Astrocyte of the cerebellum (primary cell): ENCODE measurements around the gene PTPRH.

ENCODE experiments used
- DNase-seq: peaks from one replicate; pipeline ENCODE4 v3.0.0-alpha.2; 2011; ENCODE audit warnings: low read depth
- H3K4me3 ChIP-seq: 2 replicates; pipeline ENCODE4 v1.5.1; 2011; ENCODE audit warnings: mild to moderate bottlenecking, low read depth, low read length, moderate library complexity
- in situ Hi-C: cut with HindIII; loops from 2 replicates; pipeline ENCODE4 v1.10.0; 2017; ENCODE audit warnings: low sequenced_read_pairs
- TF ChIP-seq, protein P1 (sequence below): IDR thresholded peaks from 2 replicates; pipeline ENCODE4 v1.5.1; 2012; ENCODE audit warnings: low read length, low read depth, moderate library complexity, mild to moderate bottlenecking; ENCODE audit errors: missing control alignments

Gene PTPRH

GRCh38 chr19:55145232-55145631, 64.1 kb downstream of the PTPRH start:
- no peak for DNase-seq
- TF ChIP-seq, protein P1, sequence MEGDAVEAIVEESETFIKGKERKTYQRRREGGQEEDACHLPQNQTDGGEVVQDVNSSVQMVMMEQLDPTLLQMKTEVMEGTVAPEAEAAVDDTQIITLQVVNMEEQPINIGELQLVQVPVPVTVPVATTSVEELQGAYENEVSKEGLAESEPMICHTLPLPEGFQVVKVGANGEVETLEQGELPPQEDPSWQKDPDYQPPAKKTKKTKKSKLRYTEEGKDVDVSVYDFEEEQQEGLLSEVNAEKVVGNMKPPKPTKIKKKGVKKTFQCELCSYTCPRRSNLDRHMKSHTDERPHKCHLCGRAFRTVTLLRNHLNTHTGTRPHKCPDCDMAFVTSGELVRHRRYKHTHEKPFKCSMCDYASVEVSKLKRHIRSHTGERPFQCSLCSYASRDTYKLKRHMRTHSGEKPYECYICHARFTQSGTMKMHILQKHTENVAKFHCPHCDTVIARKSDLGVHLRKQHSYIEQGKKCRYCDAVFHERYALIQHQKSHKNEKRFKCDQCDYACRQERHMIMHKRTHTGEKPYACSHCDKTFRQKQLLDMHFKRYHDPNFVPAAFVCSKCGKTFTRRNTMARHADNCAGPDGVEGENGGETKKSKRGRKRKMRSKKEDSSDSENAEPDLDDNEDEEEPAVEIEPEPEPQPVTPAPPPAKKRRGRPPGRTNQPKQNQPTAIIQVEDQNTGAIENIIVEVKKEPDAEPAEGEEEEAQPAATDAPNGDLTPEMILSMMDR: no peak
- H3K4me3 ChIP-seq: no peak overlapping the region
- in situ Hi-C loops: no loop called here

- H3K4me3 ChIP-seq: no peak overlapping the region
- no peak for DNase-seq
- in situ Hi-C loops: no loop called here
- TF ChIP-seq, protein P1: no peak
These were observed 67.6 kb downstream of the PTPRH start for GRCh38 chr19:55141696-55142095.

DNA sequence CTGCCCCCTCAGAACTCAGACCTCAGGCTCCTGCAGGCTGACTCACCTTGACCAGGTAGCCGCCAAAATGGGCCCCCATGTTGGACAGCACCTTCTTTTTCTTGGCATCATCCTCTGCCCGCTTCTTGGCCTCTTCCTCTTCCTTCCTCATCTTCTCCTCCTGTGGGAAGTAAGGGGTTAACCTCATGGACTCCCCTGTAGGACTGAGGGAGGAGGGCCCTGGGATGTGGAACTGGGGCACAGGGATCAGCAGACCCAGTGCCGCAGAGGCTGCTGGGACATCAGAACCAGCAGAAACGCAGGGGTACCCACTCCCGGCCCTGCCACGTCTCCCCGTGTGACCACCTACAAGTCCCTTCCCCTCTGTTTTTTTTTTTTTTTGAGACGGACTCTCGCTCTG, 71.4 kb downstream of the PTPRH start:
- H3K4me3 ChIP-seq: no peak overlapping the region
- TF ChIP-seq, protein P1: no peak
- DNase-seq: no peak
- in situ Hi-C loops: no loop called here

DNA sequence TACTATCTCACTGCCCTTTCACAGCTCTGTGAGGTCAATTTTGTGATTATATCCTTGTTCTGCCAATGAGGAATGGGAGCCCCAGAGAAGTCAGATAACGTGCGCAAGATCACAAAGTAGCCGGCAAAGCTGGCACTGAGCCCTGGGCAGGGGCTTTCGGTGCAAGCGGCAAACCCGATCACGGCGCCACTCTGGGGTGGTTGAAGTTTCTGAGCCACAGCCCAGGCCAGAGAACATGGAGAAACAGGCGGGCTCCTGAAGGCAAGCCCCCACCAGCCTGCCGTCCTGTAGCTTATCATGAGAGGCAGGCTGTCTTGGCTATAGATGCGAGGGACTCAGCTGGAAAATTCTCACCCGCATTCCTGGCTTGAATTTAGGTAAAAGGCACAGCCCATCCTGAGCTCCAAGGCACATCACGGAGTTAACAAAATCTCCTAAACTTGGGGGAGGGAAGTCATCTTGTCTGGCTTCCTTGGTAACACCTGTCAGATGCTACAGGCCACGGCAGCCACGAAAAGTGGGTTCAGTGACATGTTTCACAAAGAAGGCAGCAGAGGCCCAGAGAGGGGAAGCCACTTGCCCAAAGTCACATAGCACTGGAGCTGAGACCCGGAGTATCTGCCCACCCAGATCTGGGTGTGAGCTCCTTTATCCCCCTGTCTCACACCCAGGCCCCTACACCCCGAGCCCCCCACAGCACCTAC, 72.8 kb downstream of the PTPRH start:
- in situ Hi-C loops: no loop called here
- no peak for DNase-seq
- no peak overlapping the region for H3K4me3 ChIP-seq
- TF ChIP-seq, protein P1: no peak

DNA sequence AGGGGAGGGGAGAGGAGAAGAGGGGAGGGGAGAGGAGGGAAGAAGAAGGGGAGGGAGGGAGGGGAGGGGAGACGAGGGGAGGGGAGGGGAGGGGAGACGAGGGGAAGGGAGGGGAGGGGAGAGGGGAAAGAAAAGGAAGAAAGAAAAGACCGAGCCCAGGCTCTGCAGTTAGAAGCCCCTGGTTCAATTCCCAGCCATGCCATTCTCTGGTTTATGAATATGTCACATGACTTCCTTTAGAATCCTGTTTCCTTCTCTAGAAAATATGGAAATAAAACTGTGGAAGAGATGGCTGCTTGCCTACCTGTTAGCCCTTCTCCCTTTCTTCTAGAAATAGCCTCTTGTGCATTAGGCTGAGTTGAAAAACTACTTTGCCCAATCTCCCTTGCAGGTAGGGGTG, 74.6 kb downstream of the PTPRH start:
- in situ Hi-C loops: no loop called here
- DNase-seq: no peak
- TF ChIP-seq, protein P1: no peak
- H3K4me3 ChIP-seq: no peak overlapping the region

GRCh38 chr19:55133639-55134444, 75.5 kb downstream of the PTPRH start:
- no peak overlapping the region for H3K4me3 ChIP-seq
- in situ Hi-C loops: no loop called here
- no peak for DNase-seq
- TF ChIP-seq, protein P1: no peak
